GM12892 (cell line): ENCODE data around the gene SYNJ2.
A peak's percentile ranks its signal among the peaks of the same experiment; 100 is the strongest.

ENCODE experiments used
- DNase-seq: peaks from one replicate; pipeline ENCODE4 v3.0.0; 2011; ENCODE audit not compliant: insufficient read length
- FAIRE-seq: peaks from 2 replicates; lab custom pipeline; 2011; peaks lifted over from hg19 to GRCh38; lab: Jason Lieb, UNC
- POLR2A ChIP-seq: IDR thresholded peaks from 2 replicates; pipeline ENCODE4 v1.6.1; 2011; ENCODE audit warnings: low read depth, low read length, control low read depth
- POLR2AphosphoS5 ChIP-seq: IDR thresholded peaks from 2 replicates; pipeline ENCODE4 v1.6.1; 2011; ENCODE audit warnings: low read depth, low read length, control low read depth
- TAF1 ChIP-seq: IDR thresholded peaks from 2 replicates; pipeline ENCODE4 v1.6.1; 2011; ENCODE audit warnings: low read depth, mild to moderate bottlenecking, control low read depth, low read length, borderline replicate concordance

The SYNJ2 gene

DNA sequence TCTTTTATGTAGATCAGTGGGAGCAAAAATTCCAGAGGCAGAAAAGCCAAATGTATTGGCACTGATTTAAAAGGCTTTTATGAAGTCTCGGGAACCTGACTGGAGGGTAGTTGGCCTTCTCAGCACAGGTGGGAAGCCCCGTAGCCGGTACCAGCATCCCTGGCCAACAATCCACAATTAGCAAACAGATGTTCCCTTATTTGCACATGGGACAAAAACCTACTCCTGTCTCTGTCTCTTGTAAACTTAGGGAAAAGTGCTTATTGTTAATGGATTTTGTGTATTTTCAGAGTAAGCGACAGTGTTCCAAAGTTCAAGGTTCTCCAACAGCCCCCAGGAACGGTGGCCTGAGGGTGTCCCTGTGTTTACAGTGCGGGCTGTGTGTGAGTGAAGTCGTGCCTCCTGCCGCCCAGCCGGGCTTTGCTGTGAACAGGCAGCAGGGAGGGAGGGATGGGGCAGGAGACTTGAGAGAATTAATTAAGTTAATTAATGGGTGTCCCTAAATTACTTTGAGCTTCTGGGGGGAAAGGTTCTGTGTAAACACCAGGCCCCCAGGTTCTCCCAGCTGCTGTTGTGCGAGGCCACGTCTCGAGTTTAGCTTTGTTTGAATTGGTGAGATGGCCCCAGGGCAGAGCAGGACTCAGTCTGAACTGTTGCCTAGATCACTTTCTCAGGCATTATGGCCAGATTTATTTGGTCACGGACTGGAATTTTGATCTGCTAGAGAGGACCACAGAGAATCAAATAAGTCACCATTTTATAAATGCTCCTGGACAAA is 3.9 kb downstream of the SYNJ2 start:
- no peak for TF ChIP-seq TAF1
- no peak for TF ChIP-seq POLR2A
- TF ChIP-seq POLR2AphosphoS5: no peak
- FAIRE-seq (no peak), DNase-seq (no peak)

DNA sequence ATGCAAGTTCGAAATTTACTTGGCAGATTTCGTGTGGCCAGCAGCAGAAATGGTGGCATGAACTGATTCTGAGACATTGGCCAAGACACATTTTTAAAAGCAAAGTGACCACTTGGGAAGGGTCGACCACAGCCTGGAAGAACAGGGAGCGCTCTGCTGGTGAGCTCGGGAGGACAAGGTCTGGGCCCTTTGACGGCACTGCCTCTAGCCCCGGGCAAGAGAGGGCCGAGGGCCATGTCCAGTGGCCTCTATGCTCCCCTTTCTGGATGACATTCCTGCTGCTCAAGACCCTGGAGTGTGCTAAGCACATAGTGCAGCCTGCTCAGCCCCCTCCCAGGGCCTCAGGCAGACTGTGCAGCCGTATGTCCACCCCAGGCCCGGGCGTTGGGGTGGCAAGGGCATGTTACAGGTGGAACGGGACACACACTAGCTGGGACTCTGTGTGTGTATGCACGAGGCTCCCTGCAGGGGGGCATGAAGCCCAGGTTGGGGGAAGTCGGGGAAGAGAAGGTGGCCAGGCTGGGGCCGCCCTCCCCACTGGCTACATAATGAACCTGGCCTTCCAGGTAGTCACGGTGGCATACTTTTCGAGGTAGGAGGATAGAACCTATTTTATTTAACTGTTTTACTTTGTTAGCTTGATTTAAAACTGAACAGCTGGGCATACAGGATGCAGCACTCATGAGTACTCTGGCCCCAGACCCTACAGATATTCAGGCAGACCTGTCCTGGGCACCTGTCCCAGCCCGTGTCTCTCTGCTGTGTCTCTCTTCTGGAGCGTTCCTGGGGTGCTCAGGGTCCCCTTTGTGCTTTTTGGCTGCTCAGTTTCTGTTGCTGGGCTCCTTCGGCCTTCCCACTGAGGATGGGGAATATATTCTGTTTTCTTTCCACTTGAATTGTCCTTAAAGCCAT is 6.4 kb downstream of the SYNJ2 start:
- FAIRE-seq (no peak), DNase-seq (no peak)
- TF ChIP-seq POLR2AphosphoS5: no peak
- TF ChIP-seq POLR2A: no peak

DNA sequence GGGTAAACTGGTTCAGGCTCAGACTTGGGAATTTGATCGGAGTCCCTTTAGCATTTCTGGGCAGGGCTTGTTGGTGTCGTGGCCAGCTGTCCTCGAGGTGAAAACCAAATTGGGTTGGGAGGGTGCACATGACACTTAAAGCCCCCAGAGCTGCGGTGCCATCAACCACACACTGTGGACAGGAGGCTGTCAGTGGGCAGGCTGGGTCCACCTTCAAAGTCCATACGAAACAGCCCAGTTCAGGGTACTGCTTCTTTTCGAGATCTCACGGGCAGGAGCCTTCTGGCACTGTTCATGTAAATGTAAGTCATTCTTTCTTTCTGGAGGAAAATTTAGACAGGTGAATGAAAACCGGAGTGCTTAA is 7.0 kb downstream of the SYNJ2 start:
- no peak for FAIRE-seq
- TF ChIP-seq POLR2AphosphoS5 (no peak), TAF1 (no peak), POLR2A (no peak)
- DNase-seq: no peak

DNA sequence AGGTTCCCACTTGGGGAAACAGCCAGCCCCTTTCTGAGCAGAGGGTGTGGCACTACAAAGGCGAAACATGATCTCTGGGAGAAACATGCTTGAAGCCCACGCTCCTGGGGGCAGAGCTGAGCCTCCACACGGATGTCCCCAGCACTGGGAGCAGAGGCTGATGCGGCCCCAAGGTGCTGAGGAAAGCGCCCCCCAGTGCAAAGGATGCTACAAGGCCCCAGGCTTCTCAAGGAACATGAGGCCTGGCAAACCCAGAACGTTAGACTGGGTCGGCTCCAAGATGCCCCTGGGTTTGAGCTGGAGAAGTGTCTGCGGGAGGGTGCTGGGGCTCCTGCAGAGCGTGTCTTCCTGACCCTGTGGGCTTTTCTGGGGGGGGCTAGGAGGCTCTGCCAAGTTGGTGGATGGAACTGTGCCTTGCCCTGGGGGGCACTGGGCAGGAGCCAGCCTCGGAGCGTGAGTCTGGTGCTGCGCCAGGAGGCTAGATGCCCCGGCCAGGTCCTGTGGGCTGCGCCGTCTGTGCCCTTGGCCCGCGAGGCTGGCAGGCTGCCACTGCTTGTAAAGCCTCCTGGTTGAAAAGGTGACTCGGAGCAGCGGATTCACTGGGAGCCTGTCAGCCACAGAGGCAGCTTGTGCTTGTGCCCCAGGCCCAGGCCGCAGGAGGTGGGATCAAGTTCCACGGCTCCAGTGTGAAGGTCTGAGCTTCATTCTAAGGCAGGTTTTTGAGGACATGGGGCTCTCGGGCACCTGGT is 8.1 kb downstream of the SYNJ2 start:
- no peak for FAIRE-seq
- no peak for DNase-seq
- TF ChIP-seq POLR2A (no peak), POLR2AphosphoS5 (no peak), TAF1 (no peak)

DNA sequence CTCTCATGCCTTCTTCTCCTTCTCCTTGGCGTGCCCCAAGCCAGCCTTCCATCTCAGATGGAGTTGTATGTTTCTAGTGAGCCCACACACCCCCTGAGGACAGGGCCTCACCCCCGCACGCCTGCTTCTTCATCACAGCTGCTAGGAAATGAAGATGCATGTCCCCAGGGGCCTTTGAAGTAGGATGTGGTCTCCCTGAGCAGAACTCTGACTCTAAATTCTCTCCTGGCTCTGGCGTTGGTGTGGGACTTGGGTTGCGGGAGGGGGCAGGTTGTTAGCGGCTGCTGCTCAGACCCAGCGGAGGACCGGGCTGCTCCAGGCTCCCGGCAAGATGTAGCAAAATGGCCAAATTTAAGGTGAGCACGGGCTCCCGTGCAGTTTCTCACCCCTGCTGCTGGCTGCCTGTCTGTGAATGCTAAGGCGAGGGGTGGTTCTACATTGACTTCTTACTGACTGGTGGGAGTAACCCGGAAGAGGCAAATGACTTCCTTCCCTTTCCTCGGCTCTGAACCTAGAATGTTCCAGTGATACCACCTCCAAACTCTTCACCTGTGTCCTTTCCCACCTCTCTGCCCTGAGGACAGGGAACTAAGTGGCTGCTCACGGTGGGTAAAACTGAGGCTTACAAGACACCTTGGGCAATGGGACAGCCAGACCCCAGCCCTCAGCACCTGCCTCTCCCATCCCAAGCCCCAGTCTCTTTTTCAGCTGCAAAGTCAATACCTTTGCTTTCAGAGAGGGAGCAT is 8.8 kb downstream of the SYNJ2 start:
- TF ChIP-seq TAF1: no peak
- TF ChIP-seq POLR2AphosphoS5: no peak
- no peak for TF ChIP-seq POLR2A
- FAIRE-seq (peak; percentile 61), DNase-seq (no peak)

DNA sequence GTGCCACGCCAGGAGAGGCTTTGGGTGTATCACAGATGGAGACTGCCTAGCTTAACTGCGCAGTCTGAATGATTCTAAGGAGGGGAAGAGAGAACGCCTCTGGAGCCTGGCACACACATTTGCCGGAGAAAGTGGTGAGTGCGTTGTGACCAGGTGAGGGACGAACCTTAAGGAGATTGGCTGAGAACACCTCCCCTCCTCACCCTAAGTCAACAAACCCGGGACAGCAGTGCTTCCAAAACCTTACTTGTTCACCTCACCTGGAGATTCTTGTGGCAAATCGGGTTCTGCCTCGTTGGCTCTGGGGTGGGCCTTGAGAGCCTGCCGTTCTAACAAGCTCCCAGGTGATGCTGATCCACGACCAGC is 9.4 kb downstream of the SYNJ2 start:
- DNase-seq (no peak), FAIRE-seq (no peak)
- TF ChIP-seq POLR2A: no peak
- no peak for TF ChIP-seq TAF1
- no peak for TF ChIP-seq POLR2AphosphoS5

DNA sequence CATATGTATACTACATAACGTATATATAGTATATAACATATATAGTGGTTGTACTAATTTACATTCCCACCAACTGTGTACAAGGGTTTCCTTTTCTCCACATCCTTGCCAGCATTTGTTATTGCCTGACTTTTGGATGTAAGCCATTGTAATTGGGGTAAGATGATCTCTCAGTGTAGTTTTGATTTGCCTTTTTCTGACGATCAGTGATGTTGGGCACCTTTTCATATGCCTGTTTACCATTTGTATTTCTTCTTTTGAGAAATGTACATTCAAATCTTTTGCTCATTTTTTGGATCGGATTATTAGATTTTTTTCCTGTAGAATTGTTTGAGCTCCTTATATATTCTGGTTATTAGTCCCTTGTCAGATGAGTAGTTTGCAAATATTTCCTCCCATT is 11.4 kb downstream of the SYNJ2 start:
- FAIRE-seq: no peak
- no peak for DNase-seq
- TF ChIP-seq POLR2A: no peak
- TF ChIP-seq TAF1: no peak

DNA sequence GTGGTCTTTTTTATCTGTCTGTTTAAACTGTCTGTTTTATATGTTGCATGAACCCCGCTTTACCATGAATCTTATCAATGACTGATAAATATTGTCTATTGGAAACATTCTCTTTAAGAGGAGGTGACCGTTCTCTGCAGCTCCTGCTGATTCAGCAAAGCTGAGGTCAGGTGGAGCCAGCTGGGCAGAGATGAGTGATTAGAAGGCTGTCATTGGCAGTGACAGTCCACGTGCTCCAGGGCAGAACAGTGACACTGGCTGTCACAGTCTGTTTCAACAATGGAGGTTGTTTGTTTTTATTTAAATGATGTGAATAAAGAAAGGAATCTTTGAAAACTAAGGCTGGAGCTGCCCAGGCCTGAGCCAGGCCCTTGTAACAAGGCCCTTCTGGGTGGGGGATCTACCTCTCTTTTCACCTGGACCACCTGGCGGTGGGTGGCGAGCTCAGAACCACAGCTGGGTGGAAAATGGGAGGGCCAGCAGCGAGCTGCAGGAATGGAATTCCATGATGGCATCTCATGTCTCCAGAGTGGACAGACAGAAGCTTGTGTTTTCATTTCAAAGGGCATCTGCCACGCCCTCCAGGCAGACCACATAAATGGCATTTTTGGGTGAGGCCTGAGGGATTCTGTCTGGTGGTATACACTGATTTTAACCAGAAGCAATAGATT is 12.6 kb downstream of the SYNJ2 start:
- TF ChIP-seq POLR2AphosphoS5 (no peak), POLR2A (no peak), TAF1 (no peak)

DNA sequence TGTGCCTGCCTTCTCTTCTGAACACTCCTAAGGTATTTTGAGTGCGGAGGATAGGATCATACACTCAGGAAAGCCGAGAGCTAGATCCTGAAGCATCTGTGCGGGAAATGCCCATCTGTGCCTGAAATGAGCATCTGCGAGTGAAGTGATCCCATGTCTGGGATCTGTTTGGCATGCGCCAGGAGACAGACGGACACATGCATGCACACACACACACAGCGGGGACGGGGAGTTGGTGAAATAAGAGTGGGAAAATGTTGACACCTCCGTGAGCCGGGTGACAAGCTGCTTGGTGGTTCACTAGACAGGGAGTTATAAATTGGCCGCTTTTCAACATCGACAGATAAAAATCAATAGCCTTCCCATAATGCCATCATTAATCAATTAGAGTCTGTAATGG is 13.8 kb downstream of the SYNJ2 start:
- TF ChIP-seq POLR2AphosphoS5 (no peak), POLR2A (no peak)
- DNase-seq (no peak), FAIRE-seq (no peak)

More for the DNA sequence above, 12.6 kb downstream of the SYNJ2 start:
- no peak for DNase-seq
- peak; percentile 5 for FAIRE-seq

DNA sequence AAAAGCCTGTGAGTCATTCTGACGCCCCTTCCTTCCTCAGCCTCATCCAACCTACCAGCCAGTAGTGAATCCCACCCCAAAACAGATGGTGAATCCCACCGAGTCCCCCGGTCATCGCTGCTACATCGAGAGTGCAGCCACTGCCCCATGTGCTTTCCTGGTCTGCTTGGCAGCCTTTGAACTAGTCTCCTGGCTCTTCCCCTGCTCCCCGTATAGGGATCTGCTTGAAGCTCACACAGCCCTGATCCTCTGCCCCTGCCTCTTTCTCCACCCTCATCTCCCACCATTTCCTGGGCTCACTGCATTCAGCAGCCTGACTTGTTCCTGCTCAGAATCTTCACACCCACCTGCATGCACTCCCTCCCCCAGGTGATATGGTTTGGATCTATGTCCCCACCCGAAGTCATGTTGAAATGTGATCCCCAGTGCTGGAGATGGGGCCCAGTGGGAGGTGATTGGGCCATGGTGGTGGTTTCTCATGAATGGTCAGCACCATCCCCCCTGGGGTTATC is 14.6 kb downstream of the SYNJ2 start:
- no peak for FAIRE-seq
- DNase-seq: no peak
- TF ChIP-seq POLR2A (no peak), POLR2AphosphoS5 (no peak), TAF1 (no peak)
